ENCODE measurements around the gene INIP.

- TF ChIP-seq CTCF (IDR thresholded peaks at IDR 0.05) (no peak), POLR2A (IDR thresholded peaks at IDR 0.05) (no peak)
These were observed 40.0 kb upstream of the INIP start for GRCh38 chr9:112757940-112758339.

All from heart left ventricle (tissue), 13 donors.